Lower leg skin (tissue), 3 donors: Measurements from ENCODE around the gene ASCC1.

Source experiments
- POLR2A ChIP-seq, 2 donors: fragments of 450-650 bp; IDR thresholded peaks; one replicate each; pipeline ENCODE4 v1.6.1; 2016 to 2017; ENCODE audit warnings: antibody characterized with exemption in 2 of 2, mild to moderate bottlenecking in 1 of 2, moderate library complexity in 1 of 2
- TF ChIP-seq, protein P1 (sequence below), 3 donors: fragments of 450-650 bp; IDR thresholded peaks; one replicate each; pipeline ENCODE4 v1.5.1; 2016; ENCODE audit warnings: antibody characterized with exemption in 3 of 3, mild to moderate bottlenecking in 3 of 3, moderate library complexity in 2 of 3

DNA sequence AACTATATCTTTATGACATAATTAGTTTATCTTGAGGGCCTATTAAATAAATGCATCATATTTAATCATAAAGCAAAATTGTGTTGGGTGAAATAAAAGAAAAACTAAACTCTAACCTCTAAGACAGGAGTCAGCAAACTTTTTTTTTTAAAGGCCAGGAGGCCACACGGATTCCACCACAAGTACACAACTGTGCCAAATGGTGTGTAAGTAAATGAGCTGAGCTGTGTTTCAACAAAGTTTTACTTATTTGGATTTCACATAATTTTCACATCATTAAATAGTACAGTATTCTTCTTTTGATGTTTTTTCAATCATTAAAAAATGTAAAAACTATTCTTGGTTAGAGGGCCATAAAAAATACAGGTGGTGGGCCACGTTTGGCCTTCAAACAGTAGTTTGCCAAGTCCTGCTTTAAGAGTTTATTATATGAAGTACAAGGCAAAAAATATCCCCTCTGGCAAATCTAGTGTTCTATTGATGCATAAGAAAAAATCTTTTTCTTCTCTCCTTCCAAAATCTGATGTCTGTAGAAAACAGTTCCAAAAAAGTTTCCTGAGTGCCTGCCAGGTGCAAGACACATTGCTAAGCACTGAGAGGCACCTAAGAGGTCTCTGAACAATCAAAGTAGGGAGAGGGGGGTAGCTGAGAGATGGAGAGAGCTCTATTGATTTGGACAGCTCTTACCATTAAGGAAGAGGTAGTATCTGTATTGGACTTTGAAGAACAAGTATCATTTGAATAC lies 101.2 kb downstream of the ASCC1 start:
- TF ChIP-seq, protein P1, sequence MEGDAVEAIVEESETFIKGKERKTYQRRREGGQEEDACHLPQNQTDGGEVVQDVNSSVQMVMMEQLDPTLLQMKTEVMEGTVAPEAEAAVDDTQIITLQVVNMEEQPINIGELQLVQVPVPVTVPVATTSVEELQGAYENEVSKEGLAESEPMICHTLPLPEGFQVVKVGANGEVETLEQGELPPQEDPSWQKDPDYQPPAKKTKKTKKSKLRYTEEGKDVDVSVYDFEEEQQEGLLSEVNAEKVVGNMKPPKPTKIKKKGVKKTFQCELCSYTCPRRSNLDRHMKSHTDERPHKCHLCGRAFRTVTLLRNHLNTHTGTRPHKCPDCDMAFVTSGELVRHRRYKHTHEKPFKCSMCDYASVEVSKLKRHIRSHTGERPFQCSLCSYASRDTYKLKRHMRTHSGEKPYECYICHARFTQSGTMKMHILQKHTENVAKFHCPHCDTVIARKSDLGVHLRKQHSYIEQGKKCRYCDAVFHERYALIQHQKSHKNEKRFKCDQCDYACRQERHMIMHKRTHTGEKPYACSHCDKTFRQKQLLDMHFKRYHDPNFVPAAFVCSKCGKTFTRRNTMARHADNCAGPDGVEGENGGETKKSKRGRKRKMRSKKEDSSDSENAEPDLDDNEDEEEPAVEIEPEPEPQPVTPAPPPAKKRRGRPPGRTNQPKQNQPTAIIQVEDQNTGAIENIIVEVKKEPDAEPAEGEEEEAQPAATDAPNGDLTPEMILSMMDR (IDR thresholded peaks at IDR 0.05): no peak
- TF ChIP-seq POLR2A (IDR thresholded peaks at IDR 0.05): no peak
